Tibial nerve (tissue), 4 donors: ENCODE results near the gene UBE2I. TPM values are rescaled to one million over a fixed set of nuclear protein-coding genes. Genes with fewer than 3 reads are reported as not detected.
"Not testable (repeated sequence)": the region's sequence is repeated elsewhere in the genome, so short reads cannot be mapped to it uniquely, and the experiment has no call there.

Experiments
- DNase-seq, 2 donors: peaks; one replicate each; pipeline ENCODE4 v3.0.0-alpha.2; 2019; ENCODE audit warnings: low spot score in 2 of 2
- H3K27ac ChIP-seq, 4 donors: fragments of 200-600 bp; sonication (generic) in 3 of 4; one replicate each; pipeline ENCODE4 v1.5.1; 2017 to 2019; ENCODE audit warnings: mild to moderate bottlenecking in 1 of 4
- H3K27me3 ChIP-seq, 2 donors: fragments of 200-600 bp; sonication (generic) in 1 of 2; one replicate each; pipeline versions ENCODE4 v1.5.1 to v1.6.0; 2017 to 2019
- H3K36me3 ChIP-seq, 3 donors: fragments of 200-600 bp; sonication (generic); one replicate each; pipeline ENCODE4 v1.5.1; 2018 to 2019
- H3K4me1 ChIP-seq, 4 donors: fragments of 200-600 bp; sonication (generic) in 3 of 4; one replicate each; pipeline ENCODE4 v1.5.1; 2017 to 2019
- H3K4me3 ChIP-seq, 4 donors: fragments of 200-600 bp; sonication (generic) in 3 of 4; one replicate each; pipeline ENCODE4 v1.5.1; 2017 to 2019; ENCODE audit warnings: mild to moderate bottlenecking in 1 of 4, moderate library complexity in 1 of 4
- H3K9me3 ChIP-seq, 4 donors: fragments of 200-600 bp; sonication (generic) in 3 of 4; one replicate each; pipeline ENCODE4 v1.5.1; 2017 to 2019
- EP300 ChIP-seq, 2 donors: sonication (generic); formaldehyde crosslinking; IDR thresholded peaks; one replicate each; pipeline ENCODE4 v1.6.1; 2017; ENCODE audit warnings: antibody characterized with exemption in 2 of 2, mild to moderate bottlenecking in 1 of 2
- POLR2A ChIP-seq, 2 donors: fragments of 450-650 bp; IDR thresholded peaks; one replicate each; pipeline ENCODE4 v1.6.1; 2017; ENCODE audit warnings: antibody characterized with exemption in 2 of 2, mild to moderate bottlenecking in 2 of 2, moderate library complexity in 2 of 2
- WGBS, 2 donors: methylation state at CpG; one replicate each; pipeline ENCODE4 v1.1.5; 2018; 5-methylcytosine and 5-hydroxymethylcytosine counted together
- total RNA-seq, 4 donors: library from RNA; depleted of rRNA; stranded (reverse); fragments of >200 nt; gene quantifications; one replicate each; pipeline ENCODE4 v1.1.0, GENCODE V29; 2016
- TF ChIP-seq, protein P1 (sequence below), 5 experiments: fragments of 200-600 bp in 3 of 5; fragments of 450-650 bp in 2 of 5; sonication (generic) in 3 of 5; IDR thresholded peaks; one replicate each; pipeline ENCODE4 v1.5.1; 2016 to 2019; ENCODE audit warnings: antibody characterized with exemption in 5 of 5, mild to moderate bottlenecking in 3 of 5, moderate library complexity in 2 of 5

Gene UBE2I
- total RNA-seq, 4 donors from 2014 or later: 87.3 to 161 (median 111) TPM

GRCh38 chr16:1289477-1289866 lies 20.0 kb upstream of the UBE2I start:
- no peaks in the 10 kb centered on the region for H3K9me3 ChIP-seq
- H3K4me1 ChIP-seq: peaks cover 0 to 15% (median 0%) of the 10 kb centered on the region in 4 donors
- TF ChIP-seq EP300 (IDR thresholded peaks at IDR 0.05): no peak
- TF ChIP-seq POLR2A (IDR thresholded peaks at IDR 0.05): no peak
- TF ChIP-seq, protein P1, sequence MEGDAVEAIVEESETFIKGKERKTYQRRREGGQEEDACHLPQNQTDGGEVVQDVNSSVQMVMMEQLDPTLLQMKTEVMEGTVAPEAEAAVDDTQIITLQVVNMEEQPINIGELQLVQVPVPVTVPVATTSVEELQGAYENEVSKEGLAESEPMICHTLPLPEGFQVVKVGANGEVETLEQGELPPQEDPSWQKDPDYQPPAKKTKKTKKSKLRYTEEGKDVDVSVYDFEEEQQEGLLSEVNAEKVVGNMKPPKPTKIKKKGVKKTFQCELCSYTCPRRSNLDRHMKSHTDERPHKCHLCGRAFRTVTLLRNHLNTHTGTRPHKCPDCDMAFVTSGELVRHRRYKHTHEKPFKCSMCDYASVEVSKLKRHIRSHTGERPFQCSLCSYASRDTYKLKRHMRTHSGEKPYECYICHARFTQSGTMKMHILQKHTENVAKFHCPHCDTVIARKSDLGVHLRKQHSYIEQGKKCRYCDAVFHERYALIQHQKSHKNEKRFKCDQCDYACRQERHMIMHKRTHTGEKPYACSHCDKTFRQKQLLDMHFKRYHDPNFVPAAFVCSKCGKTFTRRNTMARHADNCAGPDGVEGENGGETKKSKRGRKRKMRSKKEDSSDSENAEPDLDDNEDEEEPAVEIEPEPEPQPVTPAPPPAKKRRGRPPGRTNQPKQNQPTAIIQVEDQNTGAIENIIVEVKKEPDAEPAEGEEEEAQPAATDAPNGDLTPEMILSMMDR (IDR thresholded peaks at IDR 0.05): no peak
- H3K27ac ChIP-seq: no peak overlapping the region
- 4 to 10% methylated on average over 16 of the region's 17 CpGs for WGBS, 2 donors
- no peaks in the 10 kb centered on the region for H3K36me3 ChIP-seq
- peaks cover 0 to 93% of the 10 kb centered on the region in 2 donors for H3K27me3 ChIP-seq
- DNase-seq: no peak
- no peak overlapping the region for H3K4me3 ChIP-seq

- no peak for DNase-seq
- peaks cover 0 to 15% (median 0%) of the 10 kb centered on the region in 4 donors for H3K4me1 ChIP-seq
- no peaks in the 10 kb centered on the region for H3K9me3 ChIP-seq
- TF ChIP-seq EP300 (IDR thresholded peaks at IDR 0.05) (no peak), POLR2A (IDR thresholded peaks at IDR 0.05) (no peak)
- TF ChIP-seq, protein P1 (IDR thresholded peaks at IDR 0.05): no peak
- WGBS, 2 donors: 12 to 13% methylated on average over 10 to 22 of the region's 22 CpGs
- H3K27me3 ChIP-seq: peaks cover 0 to 94% of the 10 kb centered on the region in 2 donors
- H3K27ac ChIP-seq: no peak overlapping the region
- no peak overlapping the region for H3K4me3 ChIP-seq
- H3K36me3 ChIP-seq: no peaks in the 10 kb centered on the region
These were observed 19.4 kb upstream of the UBE2I start for GRCh38 chr16:1290063-1290501.

DNA sequence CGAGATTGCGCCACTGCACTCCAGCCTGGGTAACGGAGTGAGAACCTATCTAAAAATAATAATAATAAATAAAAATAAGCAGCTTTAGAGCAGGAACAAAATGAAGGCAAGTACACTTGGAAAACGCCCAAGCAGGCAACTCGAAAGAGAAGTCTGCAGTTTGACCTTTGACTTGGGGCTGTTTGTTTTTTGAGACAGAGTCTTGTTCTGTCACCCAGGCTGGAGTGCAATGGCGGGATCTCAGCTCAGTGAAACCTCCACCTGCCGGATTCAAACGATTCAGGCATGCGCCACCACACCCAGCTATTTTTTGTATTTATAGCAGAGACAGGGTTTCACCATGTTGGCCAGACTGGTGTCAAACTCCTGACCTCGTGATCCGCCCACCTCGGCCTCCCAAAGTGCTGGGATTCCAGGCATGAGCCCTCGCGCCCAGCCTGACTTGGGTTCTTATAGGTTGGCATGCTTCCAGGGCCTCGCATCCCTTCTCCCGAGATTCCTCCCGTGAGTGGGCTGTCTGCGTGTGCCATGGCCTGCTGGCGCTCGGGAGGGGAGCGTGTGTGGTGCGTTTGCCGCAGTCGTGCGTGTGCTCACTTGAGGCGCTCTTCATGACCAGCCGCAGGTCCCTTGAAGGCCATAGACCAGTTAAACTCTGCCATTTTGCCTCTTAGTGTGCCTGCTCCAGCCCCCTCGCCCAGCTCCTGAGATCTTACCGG lies 18.4 kb upstream of the UBE2I start:
- TF ChIP-seq POLR2A (IDR thresholded peaks at IDR 0.05) (no peak), EP300 (IDR thresholded peaks at IDR 0.05) (no peak)
- TF ChIP-seq, protein P1 (IDR thresholded peaks at IDR 0.05): no peak
- Histone ChIP-seq H3K4me3 (no peak overlapping the region), H3K27me3 (peaks cover 0 to 94% of the 10 kb centered on the region in 2 donors), H3K36me3 (no peaks in the 10 kb centered on the region), H3K27ac (no peak overlapping the region), H3K9me3 (no peaks in the 10 kb centered on the region), H3K4me1 (peaks cover 0 to 15% (median 0%) of the 10 kb centered on the region in 4 donors)
- 52 to 53% methylated on average over 28 to 29 of the region's 29 CpGs for WGBS, 2 donors
- no peak for DNase-seq

- DNase-seq: no peak
- peaks cover 0 to 15% (median 0%) of the 10 kb centered on the region in 4 donors for H3K4me1 ChIP-seq
- H3K36me3 ChIP-seq: no peaks in the 10 kb centered on the region
- WGBS, 2 donors: 45 to 63% methylated on average over 12 to 17 of the region's 17 CpGs
- TF ChIP-seq, protein P1 (IDR thresholded peaks at IDR 0.05): no peak
- no peak for TF ChIP-seq EP300 (IDR thresholded peaks at IDR 0.05)
- TF ChIP-seq POLR2A (IDR thresholded peaks at IDR 0.05): no peak
- H3K4me3 ChIP-seq: no peak overlapping the region
- H3K9me3 ChIP-seq: no peaks in the 10 kb centered on the region
- peaks cover 0 to 91% of the 10 kb centered on the region in 2 donors for H3K27me3 ChIP-seq
- no peak overlapping the region for H3K27ac ChIP-seq
These were observed 17.9 kb upstream of the UBE2I start for GRCh38 chr16:1291576-1291974.

DNA sequence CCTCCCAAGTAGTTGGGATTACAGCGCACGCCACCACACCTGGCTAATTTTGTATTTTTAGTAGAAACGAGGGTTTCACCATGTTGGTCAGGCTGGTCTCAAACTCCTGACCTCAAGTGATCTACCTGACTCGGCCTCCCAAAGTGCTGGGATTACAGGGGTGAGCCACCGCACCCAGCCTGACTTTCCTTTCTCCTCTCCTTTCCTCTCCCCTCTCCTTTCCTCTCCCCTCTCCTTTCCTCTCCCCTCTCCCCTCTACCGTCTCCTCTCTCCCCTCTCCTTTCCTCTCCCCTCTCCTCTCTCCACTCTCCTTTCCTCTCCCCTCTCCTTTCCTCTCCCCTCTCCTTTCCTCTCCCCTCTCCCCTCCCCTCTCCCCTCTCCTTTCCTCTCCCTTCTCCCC lies 17.2 kb upstream of the UBE2I start:
- not testable (repeated sequence) for H3K9me3 ChIP-seq, H3K27ac ChIP-seq, H3K36me3 ChIP-seq, H3K4me3 ChIP-seq, DNase-seq
- Histone ChIP-seq H3K4me1 (peaks cover 0 to 15% (median 0%) of the 10 kb centered on the region in 4 donors), H3K27me3 (peaks cover 0 to 86% of the 10 kb centered on the region in 2 donors)
- 71 to 75% methylated on average over 6 of the region's 6 CpGs for WGBS, 2 donors

- H3K27me3 ChIP-seq: peaks cover 0 to 86% of the 10 kb centered on the region in 2 donors
- whole genome bisulfite sequencing, 2 donors: 76 to 78% methylated on average over 8 of the region's 8 CpGs
- H3K9me3 ChIP-seq: not testable (repeated sequence)
These were observed 16.6 kb upstream of the UBE2I start for GRCh38 chr16:1292808-1293207.

More at GRCh38 chr16:1292808-1293207, 16.6 kb upstream of the UBE2I start:
- peaks cover 0 to 15% (median 0%) of the 10 kb centered on the region in 4 donors for H3K4me1 ChIP-seq
- H3K36me3 ChIP-seq, DNase-seq, H3K4me3 ChIP-seq, H3K27ac ChIP-seq: not testable (repeated sequence)
